HG03457 (cell line): Measurements from ENCODE around the gene PFKP.
"Not testable (repeated sequence)": the region's sequence is repeated elsewhere in the genome, so short reads cannot be mapped to it uniquely, and the experiment has no call there.

Source experiments
- ATAC-seq: cut with Tn5 transposase; IDR thresholded peaks from one replicate; pipeline ENCODE4 v1.9.1; 2021; ENCODE audit warnings: moderate number of reproducible peaks; ENCODE audit not compliant: unreplicated experiment

The PFKP gene

DNA sequence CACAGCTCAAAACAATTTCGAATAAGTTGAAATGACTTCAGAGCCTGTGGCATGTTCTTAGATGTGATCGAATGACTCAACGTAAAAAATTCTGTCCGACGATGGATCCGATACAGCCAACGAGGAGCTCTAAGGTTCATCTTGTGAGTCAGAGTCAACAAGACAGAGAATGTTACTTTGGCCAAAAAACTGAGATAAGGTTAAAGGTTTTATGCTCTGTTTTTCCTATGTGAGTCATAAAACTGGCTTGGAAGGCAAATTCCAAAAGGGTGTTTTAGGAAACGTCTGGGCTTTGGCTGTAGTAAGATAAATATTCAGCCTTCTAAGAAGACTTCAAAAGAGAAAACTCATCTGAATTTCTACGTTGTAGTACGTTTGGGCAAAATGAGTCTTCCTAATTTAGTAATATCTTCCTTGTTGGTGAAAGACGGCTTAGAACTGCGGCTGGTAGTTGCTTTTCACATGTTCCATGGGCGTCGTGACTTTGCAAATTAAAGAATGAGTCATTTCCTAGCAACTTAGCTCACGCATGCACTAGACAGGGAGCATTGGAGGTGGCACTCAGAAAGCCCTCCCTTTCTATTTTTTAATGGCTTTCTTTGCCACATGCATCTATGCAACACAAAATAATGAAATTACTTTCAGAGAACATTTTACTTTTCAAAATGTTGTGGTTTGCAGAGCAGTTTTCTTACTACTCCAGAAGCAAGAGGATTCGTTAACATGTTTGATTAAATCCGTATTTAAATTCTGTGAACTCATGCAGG, 28.2 kb downstream of the PFKP start:
- ATAC-seq: peak; percentile 56

DNA sequence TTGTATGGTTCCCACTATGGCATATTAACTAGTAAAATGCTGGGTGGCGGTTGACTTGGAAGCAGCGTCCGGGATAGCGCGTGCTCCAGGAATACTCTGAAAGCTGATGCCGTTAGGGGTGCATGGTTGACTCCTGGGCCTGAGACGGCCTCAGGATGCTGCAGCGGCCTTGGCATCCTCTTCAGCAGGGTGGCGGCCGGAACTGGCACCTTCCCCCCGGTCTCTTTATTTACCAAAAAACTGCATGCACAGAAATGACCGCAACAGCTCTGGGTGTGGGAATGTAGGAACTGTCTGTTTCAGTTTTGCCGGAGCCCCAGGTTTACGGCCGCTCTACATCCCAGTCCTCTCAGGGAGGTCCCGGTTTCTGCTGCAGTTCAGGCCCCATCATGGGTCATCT, 28.8 kb downstream of the PFKP start:
- no peak for ATAC-seq

DNA sequence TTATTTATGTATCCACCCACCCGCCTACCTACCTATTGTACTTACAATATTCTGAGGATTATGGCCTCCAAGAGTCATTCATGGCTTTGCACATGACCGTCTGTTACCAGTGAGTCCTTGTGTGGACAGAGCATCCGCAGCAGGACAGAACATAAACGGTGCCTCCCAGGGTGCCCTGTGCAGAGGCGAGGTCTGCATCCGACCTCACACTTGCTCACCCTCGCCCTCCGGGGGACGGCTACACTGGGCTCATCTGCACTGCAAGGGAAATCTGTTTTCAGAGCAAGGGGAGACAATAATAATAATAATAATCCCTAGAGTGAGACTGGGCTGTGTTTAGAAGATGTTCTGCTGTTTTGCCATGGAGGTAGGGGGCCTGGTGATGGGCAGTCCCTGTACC, 29.8 kb downstream of the PFKP start:
- ATAC-seq: no peak

DNA sequence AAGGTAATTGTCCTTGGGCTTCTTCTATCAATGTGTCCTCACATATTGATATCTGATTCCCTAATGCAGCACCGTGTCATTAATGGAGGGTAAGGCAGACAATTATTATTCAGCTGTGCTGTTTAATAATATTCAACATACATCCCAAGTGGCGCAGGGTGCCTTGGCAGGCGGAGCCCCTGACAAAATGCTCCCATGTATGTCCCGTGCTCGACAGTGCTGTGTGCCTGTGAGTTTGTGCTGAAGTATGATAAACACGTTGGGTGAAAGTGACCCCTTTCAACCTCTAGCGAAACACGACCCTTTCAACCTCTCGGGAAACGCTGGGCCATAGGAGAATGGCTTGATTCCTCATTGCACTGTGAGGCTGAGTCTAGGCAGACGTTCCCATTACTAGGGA, 31.3 kb downstream of the PFKP start:
- ATAC-seq: no peak

DNA sequence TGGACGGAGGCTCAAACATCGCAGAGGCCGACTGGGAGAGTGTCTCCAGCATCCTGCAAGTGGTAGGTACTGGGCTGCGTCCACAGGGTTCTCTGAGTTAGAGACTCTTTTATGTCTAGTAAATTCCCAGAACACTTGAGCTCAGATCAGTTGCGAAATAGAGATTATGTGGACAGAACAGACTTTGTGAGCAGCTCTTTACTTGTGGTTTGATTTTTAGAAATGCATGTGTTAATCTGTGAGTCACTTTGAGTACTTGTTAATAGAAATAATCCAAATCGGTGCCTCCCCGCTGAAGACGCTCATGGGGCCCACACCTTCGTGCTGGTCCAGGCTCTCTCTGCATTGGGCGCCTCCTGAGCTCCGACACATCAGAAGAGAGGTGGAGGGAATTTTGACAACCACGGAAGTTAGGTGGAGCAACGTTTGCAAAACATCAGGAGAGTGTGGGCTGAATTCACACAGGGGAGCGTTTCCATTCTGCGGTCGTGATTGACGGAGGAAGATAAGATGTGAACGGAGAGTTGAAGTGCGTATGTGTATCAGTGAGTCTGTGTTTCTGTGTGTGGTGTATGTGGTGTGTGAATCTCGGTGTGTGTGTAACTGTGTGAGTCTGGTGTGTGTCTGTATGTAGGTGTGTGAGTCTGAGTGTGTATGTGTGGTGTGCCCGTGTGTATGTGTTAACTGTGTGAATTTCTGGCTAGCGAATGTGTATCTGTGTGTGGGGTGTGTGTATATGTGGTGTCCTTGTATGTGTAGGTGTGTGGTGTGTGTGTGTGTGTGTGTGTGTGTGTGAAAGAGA, 32.1 kb downstream of the PFKP start:
- no peak for ATAC-seq

DNA sequence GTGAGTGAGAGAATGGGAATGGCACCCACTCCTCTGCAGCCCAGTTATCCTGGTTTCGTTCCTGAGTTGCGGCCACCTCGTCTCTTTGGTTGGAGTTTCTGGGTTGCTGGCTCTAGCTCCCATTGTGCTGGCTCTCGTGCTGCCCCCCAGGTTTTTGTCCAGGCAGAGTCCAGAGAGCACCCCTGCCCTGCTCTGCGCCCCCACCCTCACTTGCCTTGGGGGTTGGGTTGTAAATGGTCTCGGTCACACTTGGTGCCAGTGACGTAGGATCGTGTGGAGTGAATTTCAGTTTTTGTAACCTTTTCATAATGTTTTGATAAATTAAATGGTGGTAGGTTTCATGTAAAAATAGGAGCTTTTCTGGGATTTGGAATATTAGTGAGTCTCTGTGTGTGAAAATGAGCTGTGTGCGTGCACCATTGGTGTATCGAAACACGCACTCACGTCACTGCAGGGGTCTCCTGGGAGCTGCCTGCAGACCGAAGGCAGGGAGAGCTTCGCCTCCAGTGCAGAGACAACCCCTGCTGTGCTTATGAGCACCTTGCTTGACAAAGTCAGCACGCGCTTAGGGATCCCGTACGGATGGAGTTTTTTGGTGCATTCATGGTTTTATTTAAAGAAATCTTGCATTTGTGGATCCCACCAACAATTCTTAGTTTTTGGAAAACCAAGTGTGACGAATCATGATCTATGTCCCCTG, 32.9 kb downstream of the PFKP start:
- no peak for ATAC-seq

DNA sequence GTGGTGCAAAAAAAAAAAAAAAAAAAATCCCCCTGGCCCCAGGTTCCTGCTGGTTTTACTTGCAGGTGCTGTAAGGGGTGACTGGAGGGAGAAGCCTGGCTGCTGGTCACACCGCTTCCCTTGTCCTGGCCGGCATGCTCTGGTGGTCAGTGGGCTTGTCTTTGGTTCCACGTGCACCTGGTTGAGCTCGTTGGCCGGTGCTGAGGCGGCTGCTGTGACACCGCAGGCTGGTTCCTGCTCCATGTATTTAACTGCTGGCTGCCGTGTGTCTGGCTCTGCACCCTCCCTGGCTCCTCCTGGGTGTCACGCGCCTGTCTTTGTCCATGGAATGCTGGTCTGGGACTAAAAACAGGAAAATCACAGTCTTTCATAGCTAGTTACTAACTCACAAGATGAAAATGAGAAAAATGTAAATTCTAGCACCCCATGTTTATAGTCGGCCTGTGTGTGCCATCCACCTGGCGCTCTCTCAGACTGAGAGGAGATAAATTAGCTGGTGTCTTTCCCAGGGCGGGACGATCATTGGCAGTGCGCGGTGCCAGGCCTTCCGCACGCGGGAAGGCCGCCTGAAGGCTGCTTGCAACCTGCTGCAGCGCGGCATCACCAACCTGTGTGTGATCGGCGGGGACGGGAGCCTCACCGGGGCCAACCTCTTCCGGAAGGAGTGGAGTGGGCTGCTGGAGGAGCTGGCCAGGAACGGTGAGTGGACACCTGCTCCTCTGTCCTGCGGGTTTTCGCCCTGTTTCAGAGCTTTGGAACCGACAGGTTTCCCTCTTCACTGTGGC, 33.7 kb downstream of the PFKP start:
- no peak for ATAC-seq

DNA sequence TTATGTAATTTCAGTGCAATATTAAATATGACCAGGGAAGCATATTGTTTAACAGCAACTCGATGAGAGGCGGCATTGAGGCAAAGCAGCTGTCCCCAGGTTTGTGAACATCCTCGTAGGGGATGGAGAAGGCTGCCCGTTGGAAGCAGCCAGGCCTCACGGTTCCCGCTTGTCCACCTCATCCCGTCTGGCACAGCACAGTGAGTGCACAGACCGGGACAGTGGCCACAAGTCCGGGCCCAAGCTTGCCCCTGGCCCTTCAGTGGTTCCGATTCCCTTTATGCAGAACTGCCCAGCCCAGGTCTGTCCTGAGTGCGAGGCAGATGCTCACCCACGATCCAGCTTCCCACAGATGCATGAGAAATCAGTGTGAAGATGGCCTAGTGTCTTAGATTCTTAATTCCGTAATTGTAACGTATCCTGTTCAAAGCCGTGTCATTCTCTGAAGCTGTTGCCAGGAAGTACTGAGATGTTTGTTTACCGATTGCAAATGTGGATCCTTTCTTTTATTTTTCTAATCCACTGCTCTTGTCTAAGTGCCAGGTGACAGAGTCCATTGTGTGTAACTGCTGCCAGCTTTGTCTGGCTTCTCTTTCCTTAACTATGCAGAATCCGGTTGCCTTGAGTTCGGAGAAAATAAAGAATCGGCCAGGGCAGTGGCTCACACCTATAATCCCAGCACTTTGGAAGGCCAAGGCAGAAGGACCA, 35.5 kb downstream of the PFKP start:
- no peak for ATAC-seq

DNA sequence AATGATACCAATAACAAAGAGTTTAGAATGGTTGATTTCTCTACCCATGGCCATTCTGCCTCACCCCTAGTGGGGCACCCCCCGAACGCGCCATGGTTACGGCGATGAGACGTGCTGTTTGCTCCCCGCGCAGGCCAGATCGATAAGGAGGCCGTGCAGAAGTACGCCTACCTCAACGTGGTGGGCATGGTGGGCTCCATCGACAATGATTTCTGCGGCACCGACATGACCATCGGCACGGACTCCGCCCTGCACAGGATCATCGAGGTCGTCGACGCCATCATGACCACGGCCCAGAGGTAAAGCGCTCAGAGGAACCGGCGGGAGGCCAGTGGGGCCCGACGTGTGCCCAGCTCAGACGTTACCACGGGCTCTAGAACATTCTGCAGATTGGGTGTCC, 36.3 kb downstream of the PFKP start:
- ATAC-seq: no peak

DNA sequence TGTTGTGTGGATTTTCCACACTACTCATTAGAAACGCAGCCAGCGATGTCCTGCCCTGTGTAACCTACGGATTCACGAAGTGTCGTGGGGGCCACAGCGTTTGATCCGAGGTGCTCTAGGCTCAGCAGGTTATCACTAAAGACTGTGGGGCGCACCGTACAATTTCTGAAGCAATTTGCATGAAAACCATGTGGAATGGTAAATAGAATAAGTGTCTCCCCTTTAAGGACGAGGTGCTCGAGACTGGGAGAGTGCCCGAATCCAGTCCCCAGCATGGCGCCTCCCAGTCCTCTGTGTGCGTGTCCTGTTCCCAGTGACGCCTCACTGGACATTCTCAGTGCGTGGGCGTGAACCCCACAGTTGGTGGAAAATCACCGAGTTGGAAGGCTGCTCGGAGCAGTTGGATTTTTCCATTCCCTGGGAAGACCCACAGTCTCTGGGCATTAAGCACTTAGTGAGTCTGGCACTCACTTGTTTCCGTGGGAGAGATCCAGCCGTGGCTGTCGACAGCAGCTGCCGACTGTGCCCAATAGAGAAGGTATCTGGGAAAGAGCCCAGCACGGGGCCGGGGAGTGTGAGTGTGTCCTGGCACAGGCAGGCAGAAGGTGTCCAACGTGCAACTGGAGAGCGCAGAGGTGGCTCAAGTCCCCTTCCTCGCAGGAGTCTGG, 37.0 kb downstream of the PFKP start:
- ATAC-seq: no peak

DNA sequence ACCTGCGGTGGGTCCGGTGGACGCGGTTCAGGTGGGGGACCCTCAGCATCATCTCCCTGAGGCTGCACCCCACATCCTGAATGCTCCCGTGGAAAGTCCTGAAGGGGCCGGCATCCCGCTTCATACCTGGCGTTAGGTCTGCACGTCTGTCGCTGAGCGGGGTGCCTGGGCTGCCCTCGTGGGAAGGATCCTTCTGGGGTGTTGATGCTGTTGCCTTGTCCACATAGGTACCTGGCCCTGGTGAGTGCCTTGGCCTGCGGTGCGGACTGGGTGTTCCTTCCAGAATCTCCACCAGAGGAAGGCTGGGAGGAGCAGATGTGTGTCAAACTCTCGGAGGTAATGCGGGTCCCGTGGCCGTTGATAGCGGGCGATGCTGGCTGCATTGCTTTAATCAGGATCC, 37.8 kb downstream of the PFKP start:
- ATAC-seq: no peak

DNA sequence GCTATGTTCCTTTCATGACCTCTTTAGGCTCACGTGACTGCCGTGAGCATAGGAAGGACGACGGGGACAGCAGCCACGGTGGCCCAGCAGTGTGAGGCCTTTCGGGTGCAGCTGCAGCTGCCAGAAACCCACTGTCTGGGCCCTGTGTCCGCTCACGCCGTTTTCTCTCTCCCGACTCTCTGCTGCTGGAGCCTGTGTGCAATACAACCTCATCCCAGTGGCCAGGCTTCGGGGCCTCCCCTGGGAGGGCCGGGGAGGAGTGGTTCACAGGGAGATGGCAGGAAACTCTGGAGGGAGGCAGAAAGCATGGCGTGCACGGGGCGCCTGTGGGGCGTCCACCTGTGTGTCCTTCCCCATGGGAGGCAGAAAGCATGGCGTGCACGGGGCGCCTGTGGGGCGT, 38.6 kb downstream of the PFKP start:
- ATAC-seq: no peak

DNA sequence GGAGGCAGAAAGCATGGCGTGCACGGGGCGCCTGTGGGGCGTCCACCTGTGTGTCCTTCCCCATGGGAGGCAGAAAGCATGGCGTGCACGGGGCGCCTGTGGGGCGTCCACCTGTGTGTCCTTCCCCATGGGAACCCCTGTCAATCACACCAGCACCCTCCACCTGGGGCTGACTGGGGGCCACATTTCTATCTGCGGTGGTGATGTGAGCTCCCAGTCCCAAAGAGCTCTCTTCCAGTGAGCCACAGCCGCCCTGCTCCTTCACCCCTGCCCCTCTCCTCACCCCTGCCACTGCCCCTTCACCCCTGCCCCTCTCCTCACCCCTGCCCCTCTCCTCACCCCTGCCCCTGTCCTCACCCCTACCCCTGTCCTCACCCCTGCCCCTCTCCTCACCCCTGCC, 39.0 kb downstream of the PFKP start:
- not testable (repeated sequence) for ATAC-seq

DNA sequence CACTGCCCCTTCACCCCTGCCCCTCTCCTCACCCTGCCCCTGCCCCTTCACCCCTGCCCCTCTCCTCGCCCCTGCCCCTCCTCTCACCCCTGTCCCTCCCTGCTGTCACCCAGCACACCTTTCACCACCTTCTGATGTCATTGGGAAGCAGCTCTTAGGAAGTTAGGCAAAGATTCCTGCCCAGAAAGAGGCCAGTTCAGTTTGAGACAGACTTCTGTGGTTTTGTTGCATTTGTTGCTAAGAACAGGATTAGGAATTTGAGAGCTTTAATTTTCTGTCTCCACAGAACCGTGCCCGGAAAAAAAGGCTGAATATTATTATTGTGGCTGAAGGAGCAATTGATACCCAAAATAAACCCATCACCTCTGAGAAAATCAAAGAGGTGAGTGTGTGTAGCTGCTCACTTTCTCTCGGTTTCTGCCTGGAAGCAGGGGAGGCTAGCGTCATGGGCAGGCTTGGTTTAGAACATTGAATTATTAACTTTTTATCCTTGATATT, 39.6 kb downstream of the PFKP start:
- ATAC-seq: no peak

DNA sequence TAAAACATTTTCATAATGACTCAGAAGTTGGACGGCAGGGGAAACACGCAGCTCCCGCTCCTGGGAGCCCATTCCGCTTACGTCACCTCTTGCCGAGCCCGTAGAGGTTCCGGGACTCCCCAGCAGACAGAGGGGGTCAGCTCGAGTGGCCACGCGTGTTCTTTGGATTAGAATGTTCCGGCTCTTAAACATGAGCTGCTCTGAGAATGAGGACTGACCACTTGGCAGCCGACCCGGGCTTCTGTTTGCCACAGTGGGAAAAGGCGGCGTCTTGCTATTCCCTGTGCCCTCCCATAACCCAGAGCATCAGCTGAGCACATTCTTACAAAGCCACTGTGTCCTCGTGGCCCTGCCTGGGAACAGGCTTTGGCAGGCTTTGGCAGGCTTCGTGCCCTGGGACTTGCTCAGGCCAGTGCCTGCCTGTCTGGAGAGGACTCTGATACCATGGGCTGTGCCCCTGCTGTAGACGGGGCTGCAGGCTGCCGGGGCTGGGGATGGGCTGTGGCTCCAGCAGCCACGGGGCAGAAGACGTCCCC, 40.1 kb downstream of the PFKP start:
- ATAC-seq: no peak

DNA sequence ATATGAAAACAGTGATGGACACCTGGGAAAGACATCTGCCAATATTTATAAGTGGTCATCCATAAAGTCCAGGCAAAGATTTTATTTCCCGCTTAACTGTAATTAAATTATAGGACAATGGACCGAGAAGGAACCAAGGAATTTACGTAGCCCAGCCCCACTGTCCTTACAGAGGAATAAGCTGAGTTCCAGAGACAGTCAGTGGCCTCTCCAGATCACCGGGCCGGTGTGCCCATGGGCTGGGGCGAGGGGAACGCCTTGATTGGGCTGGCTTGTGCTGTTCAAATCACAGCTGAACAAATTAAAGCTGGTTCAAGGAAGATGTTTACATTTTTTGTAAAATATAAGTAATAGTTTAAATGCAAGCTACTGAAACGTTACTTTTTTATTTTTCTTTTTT, 40.7 kb downstream of the PFKP start:
- ATAC-seq: no peak

DNA sequence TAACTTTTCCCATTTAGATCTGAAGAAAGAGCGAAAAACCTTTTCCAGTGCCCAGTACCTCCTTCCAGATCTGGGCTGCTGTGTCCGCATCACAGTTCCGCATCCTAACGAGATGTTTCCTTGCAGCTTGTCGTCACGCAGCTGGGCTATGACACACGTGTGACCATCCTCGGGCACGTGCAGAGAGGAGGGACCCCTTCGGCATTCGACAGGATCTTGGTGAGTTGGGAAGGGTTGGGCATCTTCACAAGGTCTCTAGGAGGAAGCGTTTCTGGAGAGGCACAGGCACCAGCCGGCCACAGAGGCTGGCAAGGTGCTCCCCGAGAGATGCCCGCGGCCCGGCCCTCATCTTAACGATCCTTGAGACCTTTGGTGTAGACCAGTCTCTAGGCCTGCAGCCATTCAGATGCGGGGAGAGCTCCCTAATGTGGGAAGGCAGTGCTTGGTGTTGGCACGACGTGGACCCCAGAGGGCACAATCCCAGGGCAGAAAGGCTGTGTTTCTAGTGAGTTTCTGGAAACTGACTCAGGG, 41.3 kb downstream of the PFKP start:
- ATAC-seq: no peak

DNA sequence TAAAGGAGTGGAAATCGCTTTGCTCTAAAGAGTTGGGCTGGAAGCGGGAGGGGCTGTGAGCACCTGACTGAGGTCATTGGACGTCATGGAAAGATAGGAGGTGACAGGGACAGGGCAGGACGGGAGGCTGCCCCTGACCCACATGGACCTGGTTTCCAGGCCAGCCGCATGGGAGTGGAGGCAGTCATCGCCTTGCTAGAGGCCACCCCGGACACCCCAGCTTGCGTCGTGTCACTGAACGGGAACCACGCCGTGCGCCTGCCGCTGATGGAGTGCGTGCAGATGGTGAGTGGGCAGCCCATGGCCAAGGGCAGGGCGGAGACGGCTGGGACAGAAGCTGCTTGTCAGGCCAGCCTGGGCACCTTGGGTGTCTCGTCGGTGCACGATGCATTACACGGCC, 41.8 kb downstream of the PFKP start:
- ATAC-seq: no peak

DNA sequence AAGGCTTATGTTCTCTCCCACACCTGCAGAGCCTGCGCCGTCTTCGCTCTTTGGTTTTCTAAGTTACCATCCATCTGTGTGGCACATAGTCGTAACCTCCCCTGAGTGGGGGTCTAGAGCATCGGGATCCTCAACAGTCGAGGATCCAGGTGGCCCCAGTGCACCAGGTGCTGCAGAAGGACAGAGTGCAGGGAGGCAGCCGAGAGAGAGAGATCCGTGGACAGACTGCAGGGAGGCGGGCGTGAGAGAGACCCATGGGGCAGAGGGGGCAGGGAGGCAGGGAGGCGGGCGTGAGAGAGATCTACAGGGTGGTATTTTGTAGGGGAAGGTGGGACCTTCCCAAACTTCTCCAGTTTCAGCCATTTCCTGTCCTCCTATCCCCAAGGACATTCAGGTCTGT, 42.3 kb downstream of the PFKP start:
- no peak for ATAC-seq
